Measurements from ENCODE around the gene BMERB1.

DNA sequence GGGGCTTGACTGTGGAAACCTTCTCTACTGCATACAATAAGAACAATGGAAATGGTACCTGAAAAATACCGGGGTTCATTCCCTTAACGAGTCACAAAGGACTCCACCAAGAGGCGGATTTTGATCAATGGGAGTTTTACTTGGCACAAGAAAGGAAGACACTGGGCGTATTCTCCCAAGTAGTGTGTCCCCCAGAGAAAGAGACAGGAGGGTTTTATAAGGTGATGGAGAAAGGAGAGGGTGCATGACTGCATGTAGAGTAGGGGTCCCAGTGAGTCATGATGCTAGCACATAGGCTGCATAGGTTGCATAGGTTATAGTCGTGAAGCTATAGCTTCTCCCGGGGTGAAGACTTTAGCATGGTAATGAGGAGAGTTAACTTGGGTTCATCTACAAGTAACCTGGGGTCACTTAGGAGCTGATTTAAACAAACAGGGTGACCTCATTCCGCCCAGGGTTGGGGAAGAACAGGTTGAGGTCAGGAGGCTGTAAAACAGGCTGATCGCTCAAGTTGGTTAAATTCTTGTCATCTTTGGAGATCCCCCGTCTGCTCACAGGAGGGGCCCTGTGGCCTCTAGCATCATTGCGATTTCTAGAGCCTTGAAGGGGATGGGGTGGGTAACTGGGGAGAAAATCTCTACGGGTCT is 37.3 kb upstream of the BMERB1 start:
- TF ChIP-seq, protein P1, sequence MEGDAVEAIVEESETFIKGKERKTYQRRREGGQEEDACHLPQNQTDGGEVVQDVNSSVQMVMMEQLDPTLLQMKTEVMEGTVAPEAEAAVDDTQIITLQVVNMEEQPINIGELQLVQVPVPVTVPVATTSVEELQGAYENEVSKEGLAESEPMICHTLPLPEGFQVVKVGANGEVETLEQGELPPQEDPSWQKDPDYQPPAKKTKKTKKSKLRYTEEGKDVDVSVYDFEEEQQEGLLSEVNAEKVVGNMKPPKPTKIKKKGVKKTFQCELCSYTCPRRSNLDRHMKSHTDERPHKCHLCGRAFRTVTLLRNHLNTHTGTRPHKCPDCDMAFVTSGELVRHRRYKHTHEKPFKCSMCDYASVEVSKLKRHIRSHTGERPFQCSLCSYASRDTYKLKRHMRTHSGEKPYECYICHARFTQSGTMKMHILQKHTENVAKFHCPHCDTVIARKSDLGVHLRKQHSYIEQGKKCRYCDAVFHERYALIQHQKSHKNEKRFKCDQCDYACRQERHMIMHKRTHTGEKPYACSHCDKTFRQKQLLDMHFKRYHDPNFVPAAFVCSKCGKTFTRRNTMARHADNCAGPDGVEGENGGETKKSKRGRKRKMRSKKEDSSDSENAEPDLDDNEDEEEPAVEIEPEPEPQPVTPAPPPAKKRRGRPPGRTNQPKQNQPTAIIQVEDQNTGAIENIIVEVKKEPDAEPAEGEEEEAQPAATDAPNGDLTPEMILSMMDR (IDR thresholded peaks at IDR 0.05 in 8 of 11, conservative IDR thresholded peaks at IDR 0.05 in 3 of 11), result no peak
- TF ChIP-seq POLR2AphosphoS5 (IDR thresholded peaks at IDR 0.05), result no peak
